ENCODE data around the gene CNGA1.

The CNGA1 gene

GRCh38 chr4:48047896-48048295 is 31.4 kb upstream of the CNGA1 start:
- Histone ChIP-seq H3K4me1 (ENCODE audit: control insufficient read depth, insufficient read depth, low read length) (no peaks in the 10 kb centered on the region), H3K36me3 (ENCODE audit: control insufficient read depth in 2 of 2, insufficient read depth in 1 of 2, low read length in 2 of 2) (no peaks in the 10 kb centered on the region), H3K9me3 (ENCODE audit: control insufficient read depth, insufficient read depth, low read depth, low read length) (no peaks in the 10 kb centered on the region), H3K27ac (ENCODE audit: extremely low read depth, low read depth, low read length) (no peak overlapping the region), H3K4me3 (ENCODE audit: low read depth, low read length) (no peak overlapping the region)
- CTCF ChIA-PET: no interaction called here
- POLR2A ChIA-PET: no interaction called here
- TF ChIP-seq TCF7L2 (IDR thresholded peaks at IDR 0.05; ENCODE audit: borderline replicate concordance, low read depth, low read length) (no peak), MZF1 (tag by site-specific recombination; IDR thresholded peaks at IDR 0.05; ENCODE audit: borderline replicate concordance) (no peak), RBAK (tag by site-specific recombination; IDR thresholded peaks at IDR 0.05) (no peak), ZNF544 (tag by site-specific recombination; IDR thresholded peaks at IDR 0.05) (no peak), ZBTB11 (tag by site-specific recombination; conservative IDR thresholded peaks at IDR 0.05; ENCODE audit: low read depth) (no peak), ZNF558 (tag by site-specific recombination; IDR thresholded peaks at IDR 0.05) (no peak), ZNF585B (tag by site-specific recombination; IDR thresholded peaks at IDR 0.05) (no peak), ZBTB10 (tag by site-specific recombination; IDR thresholded peaks at IDR 0.05) (no peak), ZNF248 (tag by site-specific recombination; IDR thresholded peaks at IDR 0.05) (no peak), ZNF175 (tag by site-specific recombination; IDR thresholded peaks at IDR 0.05) (no peak), OVOL3 (tag by site-specific recombination; IDR thresholded peaks at IDR 0.05) (no peak), ZNF664 (tag by site-specific recombination; IDR thresholded peaks at IDR 0.05) (no peak), YY1 (tag by site-specific recombination; IDR thresholded peaks at IDR 0.05) (no peak), ZNF341 (tag by site-specific recombination; IDR thresholded peaks at IDR 0.05; ENCODE audit: low read depth) (no peak)
- TF ChIP-seq, protein P1, sequence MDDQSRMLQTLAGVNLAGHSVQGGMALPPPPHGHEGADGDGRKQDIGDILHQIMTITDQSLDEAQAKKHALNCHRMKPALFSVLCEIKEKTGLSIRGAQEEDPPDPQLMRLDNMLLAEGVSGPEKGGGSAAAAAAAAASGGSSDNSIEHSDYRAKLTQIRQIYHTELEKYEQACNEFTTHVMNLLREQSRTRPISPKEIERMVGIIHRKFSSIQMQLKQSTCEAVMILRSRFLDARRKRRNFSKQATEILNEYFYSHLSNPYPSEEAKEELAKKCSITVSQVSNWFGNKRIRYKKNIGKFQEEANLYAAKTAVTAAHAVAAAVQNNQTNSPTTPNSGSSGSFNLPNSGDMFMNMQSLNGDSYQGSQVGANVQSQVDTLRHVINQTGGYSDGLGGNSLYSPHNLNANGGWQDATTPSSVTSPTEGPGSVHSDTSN (CRISPR knock-in tag; IDR thresholded peaks at IDR 0.05): no peak
- TF ChIP-seq, protein P2, sequence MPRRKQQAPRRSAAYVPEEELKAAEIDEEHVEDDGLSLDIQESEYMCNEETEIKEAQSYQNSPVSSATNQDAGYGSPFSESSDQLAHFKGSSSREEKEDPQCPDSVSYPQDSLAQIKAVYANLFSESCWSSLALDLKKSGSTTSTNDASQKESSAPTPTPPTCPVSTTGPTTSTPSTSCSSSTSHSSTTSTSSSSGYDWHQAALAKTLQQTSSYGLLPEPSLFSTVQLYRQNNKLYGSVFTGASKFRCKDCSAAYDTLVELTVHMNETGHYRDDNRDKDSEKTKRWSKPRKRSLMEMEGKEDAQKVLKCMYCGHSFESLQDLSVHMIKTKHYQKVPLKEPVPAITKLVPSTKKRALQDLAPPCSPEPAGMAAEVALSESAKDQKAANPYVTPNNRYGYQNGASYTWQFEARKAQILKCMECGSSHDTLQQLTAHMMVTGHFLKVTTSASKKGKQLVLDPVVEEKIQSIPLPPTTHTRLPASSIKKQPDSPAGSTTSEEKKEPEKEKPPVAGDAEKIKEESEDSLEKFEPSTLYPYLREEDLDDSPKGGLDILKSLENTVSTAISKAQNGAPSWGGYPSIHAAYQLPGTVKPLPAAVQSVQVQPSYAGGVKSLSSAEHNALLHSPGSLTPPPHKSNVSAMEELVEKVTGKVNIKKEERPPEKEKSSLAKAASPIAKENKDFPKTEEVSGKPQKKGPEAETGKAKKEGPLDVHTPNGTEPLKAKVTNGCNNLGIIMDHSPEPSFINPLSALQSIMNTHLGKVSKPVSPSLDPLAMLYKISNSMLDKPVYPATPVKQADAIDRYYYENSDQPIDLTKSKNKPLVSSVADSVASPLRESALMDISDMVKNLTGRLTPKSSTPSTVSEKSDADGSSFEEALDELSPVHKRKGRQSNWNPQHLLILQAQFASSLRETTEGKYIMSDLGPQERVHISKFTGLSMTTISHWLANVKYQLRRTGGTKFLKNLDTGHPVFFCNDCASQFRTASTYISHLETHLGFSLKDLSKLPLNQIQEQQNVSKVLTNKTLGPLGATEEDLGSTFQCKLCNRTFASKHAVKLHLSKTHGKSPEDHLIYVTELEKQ (tag by site-specific recombination; IDR thresholded peaks at IDR 0.05; ENCODE audit: borderline replicate concordance): no peak

All from HEK293 (cell line).